H1 (cell line): Measurements from ENCODE around the gene VAT1L. TPM values are rescaled to one million over a fixed set of nuclear protein-coding genes. Genes with fewer than 3 reads are reported as not detected.

Experiments
- SP1 ChIP-seq: IDR thresholded peaks from 2 replicates; pipeline ENCODE4 v1.6.1; 2011; ENCODE audit warnings: low read depth, low read length
- SP2 ChIP-seq: IDR thresholded peaks from 2 replicates; pipeline ENCODE4 v1.6.1; 2012; ENCODE audit warnings: mild to moderate bottlenecking, low read length, inconsistent platforms
- polyA plus RNA-seq, 7 experiments: library from polyadenylated mRNA; depleted of rRNA in 3 of 7; stranded (reverse) in 5 of 7; unstranded in 2 of 7; fragments of >200 nt in 5 of 7; fragments of 200-250 nt in 2 of 7; gene quantifications; 1 replicate in 5 of 7; 2 replicates in 1 of 7; 4 replicates in 1 of 7; pipeline versions ENCODE4 v1.2.1 to v1.2.3, GENCODE V29; 2011 to 2013; ENCODE audit warnings: missing spikeins in 2 of 7, mixed read lengths in 2 of 7
- total RNA-seq: library from RNA; stranded (reverse); fragmentation: NEBNext Ultra II Directional; extraction: Animal tissue kit (Norgen Biotek cat#: 25700); gene quantifications from 2 replicates; pipeline ENCODE4 v1.2.1, GENCODE V29; 2021

The VAT1L gene
- total and polyA plus RNA-seq, 2 of the 8 experiments (the other 6 are each of a cell fraction or from before 2014, with no cell fraction given): 46.3 to 48.2 TPM

- no peak for TF ChIP-seq SP1
- TF ChIP-seq SP2: no peak
Observed at GRCh38 chr16:77853161-77853560, 64.8 kb downstream of the VAT1L start (continued).
